ENCODE measurements around the gene ASB4.

The ASB4 gene

DNA sequence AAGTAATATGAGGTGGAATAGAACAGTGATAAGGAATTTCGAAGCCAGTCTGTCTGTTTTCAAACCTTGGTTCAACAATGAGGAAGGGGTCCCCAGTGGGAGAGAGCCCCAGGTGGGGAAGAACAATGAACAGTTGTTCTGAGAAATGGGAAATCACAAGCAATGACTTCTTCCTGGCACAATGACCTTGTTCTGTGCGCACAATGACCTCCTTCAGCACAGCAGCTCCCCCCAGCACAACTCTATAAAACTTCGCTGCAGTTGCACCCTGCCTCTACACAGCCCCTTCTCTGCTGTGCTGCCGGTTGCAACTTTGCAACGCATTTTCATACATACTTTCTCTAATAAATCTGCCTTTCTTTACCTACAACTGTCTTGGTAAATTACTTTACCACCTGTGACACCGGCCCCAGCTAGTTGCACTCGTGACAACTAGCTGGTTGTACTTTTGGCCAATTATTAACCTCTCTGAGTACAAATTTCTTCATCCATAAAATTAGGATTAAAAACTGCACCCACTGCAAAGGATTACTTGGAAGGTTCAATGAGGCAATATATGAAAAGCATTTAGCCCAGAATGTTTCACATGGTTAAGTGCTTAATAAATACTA, 40.5 kb downstream of the ASB4 start:
- DNase-seq (ENCODE audit: low read depth, low spot score): no peak

DNA sequence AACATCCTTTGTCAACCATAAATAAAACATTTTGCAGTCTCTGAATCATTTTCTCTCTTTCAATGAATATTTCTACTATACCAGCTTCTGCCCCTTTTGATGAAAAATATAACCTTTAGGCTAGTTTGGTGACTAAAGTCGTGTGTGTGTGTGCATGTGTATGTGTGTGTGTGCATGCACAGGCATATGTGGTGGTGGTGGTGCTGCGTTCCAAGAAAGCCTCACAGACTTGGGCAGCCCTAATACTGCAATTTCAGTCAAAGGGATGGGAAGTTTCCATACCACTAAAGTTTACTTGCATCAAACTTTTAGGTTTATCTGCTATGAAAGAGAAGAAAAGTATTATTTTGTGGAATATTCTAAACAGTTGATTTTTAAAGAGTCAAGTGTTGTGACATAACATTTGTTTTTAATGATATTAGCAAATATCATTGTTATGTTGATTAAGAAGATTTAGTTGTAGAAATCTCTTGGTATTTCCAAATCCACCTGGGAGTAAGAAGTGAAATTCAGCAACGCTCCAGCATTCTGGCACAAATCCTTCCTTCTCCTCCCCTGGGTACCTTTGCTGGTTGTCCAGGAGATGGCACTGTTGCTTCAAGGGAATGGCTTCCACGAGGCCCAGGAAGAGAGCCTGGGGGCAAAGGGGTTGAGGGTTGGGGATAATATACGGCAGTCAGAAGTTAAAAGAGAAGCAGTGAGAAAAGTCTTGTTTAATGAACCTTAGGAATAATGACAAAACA, 41.5 kb downstream of the ASB4 start:
- DNase-seq (ENCODE audit: low read depth, low spot score): peak; percentile 68

DNA sequence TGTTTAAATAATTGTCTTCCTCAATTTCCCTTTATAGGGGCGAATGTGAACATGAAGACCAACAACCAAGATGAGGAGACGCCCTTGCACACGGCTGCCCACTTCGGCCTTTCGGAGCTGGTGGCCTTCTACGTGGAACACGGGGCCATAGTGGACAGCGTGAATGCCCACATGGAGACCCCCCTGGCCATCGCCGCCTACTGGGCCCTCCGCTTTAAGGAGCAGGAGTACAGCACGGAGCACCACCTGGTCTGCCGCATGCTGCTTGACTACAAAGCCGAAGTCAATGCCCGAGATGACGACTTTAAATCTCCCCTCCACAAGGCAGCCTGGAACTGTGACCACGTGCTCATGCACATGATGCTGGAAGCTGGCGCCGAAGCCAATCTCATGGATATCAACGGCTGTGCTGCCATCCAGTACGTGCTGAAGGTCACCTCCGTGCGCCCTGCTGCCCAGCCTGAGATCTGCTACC, 42.1 kb downstream of the ASB4 start:
- DNase-seq (ENCODE audit: low read depth, low spot score): no peak

DNA sequence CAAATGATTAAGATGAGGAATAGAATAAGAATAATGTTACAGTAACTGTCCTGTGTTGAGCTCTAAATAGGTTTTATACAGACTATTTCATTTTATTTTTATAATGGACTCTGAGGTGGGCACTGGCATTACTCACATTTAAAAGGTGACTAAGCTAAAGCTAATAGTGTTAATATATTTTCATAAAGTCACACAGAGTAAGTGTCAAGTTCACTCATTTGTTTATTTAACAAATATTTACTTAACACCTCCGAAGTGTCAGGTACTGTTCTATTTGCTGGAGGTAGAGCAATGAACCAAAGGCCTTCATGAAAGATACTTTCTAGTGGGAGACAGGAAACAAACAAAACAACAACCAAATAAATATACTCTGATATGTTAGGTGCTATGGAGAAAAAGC, 44.0 kb downstream of the ASB4 start:
- DNase-seq (ENCODE audit: low read depth, low spot score): no peak

DNA sequence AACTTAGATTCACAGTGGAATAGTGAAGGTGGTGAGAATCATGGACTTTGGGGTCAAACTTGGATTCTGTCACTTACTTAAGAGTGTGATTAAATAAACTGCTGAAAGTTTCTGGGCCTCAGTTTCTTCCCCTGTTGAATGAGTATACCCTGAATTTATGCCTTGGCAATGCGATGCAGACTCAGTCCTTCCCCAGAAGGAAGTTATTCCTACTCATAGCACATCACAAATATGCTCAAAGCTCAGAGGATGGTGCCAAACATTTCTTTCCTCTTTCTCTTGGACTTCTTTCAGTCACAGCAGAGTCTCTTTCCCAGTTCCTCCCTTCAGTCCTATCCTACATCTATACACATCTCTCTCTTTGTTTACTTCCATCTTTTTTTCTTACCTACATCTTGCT, 45.1 kb downstream of the ASB4 start:
- DNase-seq (ENCODE audit: low read depth, low spot score): no peak

DNA sequence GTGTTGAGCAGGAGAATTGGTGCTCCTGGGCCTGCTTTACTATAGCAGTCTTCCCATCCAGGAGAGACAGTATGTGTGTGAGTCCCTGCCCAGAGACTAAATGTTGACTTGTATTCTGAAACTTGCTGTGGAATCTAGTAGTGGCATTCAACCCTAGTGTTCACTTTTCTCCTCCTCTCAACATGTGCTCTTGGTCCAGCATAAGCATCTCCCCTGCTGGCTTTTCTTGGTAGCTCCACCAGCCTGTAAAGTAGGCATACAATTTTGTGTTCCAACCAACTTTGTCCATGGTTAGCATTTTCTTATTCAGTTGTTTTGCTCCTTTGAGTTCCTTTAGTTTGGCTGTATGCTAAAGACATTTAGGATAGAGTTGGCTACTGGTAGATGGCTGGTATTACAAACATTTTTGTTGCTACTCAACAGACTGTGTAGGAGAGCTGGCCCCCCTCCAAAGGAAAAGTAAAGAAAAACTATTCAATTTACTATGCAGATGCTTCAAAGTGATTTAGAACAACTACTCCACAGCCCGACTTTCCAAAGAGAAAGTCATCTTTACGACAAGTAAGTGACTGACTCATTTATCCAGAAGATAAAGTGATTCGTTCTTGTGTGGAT, 46.0 kb downstream of the ASB4 start:
- peak; percentile 21 for DNase-seq (ENCODE audit: low read depth, low spot score)

DNA sequence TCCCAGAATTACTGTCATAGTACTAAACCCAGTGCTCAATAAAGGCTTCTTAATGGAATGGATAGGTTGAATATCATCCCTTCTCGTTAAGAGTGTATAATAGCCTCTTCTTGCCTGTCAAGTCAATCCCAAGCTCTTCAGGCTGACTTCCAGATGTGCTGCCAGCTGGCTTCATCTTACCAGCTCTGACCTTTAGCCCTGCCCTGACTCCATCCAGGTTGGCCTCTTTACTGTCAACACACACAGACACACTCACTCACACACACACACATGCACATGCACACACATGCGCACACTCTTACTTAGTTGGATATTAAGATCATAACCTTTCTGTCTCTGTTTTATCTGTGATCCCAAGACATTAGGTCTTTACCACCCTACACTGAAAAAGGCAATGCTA, 49.1 kb downstream of the ASB4 start:
- DNase-seq (ENCODE audit: low read depth, low spot score): no peak

DNA sequence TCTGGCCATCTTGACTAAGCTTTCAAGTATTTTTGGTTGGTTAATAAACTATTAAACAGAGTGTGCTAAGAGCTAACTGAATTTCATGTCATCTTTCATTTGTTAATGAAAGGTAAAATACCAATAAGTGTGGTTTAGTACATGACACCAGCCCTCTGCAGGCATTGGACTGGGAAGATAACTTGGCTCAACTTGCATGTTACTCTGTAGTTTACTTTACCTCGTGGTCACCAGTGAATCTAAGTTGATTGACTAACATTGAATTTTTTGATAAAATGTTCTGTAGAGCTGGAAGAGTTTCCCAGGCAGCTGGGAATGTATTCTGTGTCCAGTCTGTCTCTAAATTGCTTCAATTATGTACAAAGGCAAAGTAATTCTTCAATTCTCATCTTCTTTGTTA, 49.9 kb downstream of the ASB4 start:
- no peak for DNase-seq (ENCODE audit: low read depth, low spot score)

DNA sequence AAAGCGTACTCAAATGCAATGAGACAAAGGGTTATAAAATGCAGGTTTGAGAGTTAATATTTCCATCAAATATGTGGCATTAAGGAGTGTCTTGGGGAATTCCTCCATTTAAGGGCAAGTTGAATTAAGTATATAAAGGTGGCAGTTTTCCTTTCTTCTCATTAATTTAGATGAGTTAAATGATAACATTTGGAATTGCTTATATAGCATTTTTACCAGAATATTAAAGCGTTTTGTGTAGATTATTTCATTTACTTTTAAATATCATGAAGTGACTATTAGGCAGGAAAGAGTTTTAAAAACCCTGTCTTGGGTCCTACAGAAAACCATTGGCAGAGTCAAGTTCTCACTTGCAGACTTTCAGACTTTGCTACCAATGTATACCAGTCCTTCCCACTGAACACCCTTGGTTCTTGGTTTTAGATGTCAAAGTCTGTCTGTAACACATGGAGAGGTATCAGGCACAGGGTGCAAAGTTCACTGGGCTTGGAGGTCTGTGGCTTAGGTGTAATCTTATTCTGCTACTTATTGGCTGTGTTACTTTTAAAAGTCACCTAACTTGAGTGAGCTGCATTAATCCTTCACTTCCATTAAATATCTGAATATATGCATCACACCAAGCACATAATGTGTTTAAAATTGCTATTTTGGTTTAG, 51.0 kb downstream of the ASB4 start:
- no peak for DNase-seq (ENCODE audit: low read depth, low spot score)

DNA sequence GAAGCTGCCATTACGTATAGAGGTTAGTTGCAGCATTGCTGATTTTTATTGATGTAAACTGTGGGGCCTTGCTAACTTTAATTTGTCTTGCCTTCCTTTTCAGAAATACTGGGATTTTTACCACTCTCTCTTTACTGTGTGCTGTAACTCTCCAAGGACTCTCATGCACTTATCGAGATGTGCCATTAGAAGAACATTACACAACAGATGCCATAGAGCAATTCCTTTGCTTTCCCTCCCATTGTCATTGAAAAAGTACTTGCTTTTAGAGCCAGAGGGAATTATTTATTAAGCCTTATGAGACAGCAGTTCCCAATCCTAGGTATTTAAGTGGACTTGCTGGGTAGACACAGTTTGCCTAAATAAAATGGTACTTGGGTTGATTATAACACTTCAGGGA, 51.7 kb downstream of the ASB4 start:
- no peak for DNase-seq (ENCODE audit: low read depth, low spot score)

DNA sequence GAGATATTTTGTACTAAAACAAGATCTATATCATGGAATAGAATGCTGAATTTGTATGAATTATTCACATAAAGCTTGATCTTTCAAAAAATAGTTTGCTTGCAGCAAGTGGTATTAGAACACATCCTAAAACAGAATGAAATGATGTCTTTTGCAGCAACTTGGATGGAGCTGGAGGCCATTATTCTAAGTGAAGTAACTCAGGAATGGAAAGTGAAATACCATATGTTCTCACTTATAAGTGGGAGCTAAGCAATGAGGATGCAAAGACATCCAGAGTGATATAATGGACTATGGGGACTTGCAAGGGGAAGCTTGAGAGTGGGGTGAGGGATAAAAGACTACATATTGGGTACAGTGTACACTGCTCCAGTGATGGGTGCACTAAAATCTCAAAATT, 53.7 kb downstream of the ASB4 start:
- DNase-seq (ENCODE audit: low read depth, low spot score): no peak

DNA sequence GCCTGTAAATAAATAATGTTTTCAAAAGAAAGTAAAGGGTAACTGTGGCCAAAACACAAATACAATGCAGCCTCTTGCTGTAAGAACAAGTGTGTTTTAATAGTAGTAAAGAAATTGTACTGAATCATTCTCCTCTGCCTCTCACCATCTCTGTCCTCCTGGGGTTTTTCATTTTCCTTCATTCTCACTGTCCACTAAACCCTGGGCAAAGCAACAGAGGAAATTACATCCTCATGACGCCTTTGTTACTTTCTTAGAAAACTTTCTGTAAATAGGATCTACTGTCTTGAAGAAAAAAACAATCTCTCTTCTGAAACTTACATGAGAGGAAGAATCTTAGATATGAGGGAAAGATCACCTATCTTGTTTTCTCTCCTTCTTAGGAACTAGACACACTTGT, 54.6 kb downstream of the ASB4 start:
- no peak for DNase-seq (ENCODE audit: low read depth, low spot score)

DNA sequence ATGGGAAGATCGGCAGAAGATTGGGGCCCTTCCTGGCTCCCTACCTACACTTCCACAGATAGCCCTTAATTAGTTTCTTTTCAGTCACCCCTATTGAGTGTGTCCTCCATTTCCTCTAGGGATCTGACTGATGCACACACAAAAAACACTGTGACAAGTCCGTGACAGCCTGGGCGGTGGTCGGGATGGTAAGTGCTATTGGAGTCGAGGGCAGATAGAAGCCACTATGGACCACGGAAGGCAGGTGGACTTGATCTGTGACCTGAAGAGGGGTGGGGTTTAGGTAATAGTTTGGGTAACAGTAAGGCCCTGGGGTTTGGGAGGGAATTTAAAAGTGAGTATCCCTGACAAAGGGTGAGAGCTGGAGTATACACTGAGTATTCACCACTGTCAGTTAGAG, 57.6 kb downstream of the ASB4 start:
- no peak for DNase-seq (ENCODE audit: low read depth, low spot score)

DNA sequence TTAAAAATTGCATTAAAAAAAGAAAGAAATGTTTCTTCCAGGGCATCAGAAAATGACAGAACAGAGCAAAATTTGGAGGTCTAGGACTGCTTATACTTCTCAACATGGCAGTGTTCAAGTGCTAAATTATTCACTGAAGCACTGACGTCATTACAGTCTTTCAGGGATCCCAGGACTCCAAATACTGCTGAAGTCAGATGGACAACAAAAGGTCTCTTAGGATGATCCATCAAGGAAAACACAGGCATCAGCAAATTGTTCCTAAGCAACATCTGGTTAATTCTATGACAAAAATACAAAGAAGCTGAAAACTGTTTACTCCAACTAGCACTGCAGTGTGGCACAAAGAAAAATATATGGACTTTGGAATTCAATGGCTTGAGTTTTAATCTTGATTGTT, 58.4 kb downstream of the ASB4 start:
- DNase-seq (ENCODE audit: low read depth, low spot score): no peak

DNA sequence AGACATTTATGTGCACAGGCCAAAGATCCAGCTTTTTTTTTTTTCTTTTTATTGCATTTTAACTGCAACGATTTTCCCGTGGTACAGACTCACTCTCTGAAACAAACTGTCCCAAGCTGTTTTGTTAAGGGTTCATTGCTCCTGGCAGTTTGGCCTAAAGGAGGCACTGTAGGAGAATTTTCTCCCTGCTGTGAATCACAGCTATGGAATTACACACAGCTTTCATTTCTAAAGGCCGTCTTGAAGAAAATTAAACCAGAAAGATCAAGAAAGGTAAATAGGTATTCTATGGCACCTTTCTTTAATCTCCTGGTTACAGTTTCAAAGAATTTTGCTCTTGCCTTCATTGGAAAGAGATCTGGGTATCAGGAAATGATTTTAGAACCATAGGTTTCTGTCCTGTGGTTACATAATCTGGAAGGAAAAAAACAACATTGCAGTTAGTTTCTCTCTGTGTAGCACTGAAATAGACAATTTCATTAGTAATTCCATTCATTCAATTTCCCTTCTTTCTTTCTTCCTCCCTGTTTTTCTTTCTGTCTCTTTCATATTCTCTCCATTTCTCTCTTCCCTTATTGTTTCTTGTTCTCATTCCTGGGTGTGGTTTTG, 59.4 kb downstream of the ASB4 start:
- peak; percentile 81 for DNase-seq (ENCODE audit: low read depth, low spot score)

DNA sequence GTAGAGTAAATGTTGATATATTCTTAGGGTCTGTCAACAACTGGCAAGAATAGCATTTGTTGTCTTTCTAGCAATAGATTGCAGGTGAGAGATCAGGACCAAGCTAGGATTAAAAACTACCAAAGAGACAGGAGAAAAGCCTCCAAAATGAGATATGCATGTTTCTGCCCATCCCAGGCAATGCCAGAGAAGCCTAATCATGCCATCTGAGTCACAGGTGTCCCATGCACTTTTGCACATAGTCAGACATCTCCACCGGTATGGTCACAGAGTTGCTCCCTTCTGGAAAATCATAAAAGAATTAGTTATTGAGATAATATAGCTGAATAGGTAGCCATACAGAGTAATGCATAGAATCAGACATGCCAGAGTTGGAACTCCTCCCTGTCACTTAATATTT, 59.9 kb downstream of the ASB4 start:
- peak; percentile 3 for DNase-seq (ENCODE audit: low read depth, low spot score)

DNA sequence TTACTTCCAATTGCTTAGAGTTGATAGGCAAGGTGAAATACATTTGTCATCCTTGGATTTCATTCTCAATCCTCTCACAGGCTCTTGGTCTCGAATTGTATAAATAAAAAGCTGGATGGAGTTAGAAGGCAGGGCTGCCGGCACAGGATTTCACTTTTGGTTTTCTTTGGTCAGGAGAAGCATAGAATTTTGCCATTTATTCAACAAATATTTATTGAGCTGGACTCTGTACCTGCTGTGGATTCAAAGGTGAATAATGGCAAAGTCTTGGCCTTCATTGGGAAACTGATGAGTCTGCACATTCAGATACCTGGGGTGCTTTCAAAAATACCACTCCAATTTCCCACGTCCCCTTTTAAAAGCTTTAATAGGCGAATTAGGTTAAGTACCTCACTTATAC, 60.9 kb downstream of the ASB4 start:
- DNase-seq (ENCODE audit: low read depth, low spot score): no peak

DNA sequence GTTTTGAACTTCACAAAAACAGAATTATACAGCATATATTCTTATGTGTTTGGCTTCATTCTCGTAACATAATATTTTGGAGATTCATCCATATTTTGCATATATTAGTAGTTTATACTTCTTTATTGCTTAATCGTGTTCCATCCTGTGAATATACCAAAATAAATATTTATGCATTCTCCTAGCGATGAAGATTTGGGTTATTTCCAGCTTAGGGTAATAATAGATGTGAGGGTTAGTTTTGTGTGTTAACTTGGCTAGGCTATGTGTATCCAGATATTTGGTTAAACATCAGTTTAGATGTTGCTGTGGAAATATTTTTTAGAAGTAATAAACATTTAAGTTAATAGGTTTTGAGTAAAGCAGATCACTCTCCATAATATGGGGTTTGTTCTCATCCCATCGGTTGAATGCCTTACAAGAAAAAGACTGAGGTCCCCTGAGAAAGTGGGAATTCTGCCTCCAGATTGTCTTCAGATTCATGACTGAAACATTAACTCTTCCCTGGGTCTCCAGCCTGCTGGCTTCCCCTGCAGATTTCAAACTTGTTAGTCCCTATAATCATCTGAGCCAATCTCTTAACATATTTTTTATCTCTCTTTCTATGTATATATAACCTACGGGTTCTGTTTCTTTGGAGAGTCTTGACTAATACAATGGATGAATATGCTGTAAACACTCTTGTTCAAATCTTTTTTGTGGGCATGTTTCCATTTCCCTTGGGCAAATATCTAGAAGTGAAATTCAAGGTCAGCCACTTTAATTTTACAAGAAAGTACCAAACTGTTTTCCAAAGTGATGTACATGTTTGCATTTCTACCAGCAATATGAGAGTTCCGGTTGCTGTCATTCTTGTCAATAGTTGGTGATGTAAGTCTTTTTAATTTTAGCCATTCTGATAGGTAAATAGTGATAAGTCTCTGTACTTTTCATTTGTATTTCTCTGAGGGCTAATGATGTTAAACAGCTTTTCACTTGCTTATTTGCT, 61.9 kb downstream of the ASB4 start:
- DNase-seq (ENCODE audit: low read depth, low spot score): no peak

DNA sequence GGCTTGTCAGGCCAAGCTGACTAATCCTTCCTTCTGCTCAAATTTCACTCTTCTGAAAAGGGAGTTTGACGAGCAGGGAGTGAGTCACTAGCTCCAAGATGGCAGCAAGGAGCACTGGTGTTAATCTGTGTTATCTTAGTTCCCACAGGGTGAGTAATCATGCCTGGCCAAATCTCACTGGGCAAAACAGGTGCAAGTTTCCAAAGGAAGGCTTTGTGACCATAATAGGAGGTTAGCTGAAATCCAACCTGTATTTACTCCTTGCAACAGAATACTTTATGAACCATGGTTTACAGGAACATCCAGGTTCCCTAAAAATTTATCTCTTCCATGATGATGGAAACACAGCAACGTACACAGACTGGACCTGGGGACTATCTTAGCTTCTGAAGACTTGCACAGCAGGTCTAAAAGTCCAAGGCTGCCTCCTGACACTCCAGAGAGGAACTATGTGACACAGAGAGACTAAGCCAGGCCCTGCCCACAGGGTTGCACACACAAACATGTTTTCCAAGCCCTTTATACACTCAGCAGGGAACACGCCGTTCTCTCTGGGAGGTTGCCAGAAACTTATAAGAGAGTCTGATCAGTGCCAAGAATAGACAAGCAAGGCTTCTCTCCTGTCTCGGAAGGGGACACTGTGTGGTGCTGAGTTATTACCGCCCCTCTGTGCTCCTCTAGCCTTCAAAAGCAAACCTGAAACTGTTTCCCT, 64.2 kb downstream of the ASB4 start:
- DNase-seq (ENCODE audit: low read depth, low spot score): peak; percentile 85

DNA sequence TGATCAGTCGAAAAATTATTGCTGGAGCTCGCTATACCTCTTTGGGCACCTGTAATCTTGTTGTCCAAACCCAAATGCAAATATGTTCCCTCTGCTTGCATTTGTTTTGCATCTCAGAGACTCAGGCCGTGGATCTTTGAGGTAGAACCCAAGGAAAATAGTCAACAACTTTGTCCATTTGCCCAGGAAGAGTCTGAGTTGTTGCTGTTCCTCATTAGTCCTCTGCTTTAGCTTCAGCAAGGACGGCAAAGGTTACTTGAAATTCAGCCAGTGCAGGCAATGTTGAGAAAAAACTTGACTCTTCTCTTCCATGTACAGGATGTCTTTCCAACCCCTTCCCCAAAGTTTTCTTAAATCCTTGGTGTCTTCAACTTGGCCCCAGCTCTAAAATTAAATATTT, 64.8 kb downstream of the ASB4 start:
- DNase-seq (ENCODE audit: low read depth, low spot score): no peak

Measured in astrocyte of the hippocampus (primary cell).